22Rv1 (cell line): Measurements from ENCODE around the gene HLA-DOA.

ENCODE experiments used
- CTCF ChIP-seq: fragments of 450-650 bp; IDR thresholded peaks from 2 replicates; pipeline ENCODE4 v1.5.1; 2017; ENCODE audit warnings: mild to moderate bottlenecking
- ZFX ChIP-seq: fragments of 450-650 bp; IDR thresholded peaks from 2 replicates; pipeline ENCODE4 v1.6.1; 2017; ENCODE audit warnings: antibody characterized with exemption, borderline replicate concordance

DNA sequence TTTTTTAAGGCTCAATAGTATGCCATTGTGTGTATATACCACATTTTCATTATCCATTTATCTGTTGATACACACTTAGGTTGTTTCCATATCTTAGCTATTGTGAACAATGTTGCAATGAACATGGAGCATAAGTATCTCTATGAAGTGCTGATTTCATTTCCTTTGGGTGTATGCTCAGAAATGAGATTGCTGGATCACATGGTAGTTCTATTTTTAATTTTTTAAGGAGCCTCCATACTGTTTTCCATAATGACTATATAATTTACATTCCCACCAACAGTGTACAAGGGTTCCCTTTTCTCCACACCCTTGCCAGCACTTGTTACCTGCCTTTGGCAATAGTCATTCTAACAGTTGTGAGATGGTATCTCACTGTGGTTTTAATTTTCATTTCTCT, 15.1 kb upstream of the HLA-DOA start:
- TF ChIP-seq CTCF (no peak), ZFX (no peak)
